ENCODE measurements around the gene TUBGCP6. TPM values are rescaled to one million over a fixed set of nuclear protein-coding genes. Genes with fewer than 3 reads are reported as not detected.

The TUBGCP6 gene
- total RNA-seq, 1 experiment from 2014 or later = 31.0 TPM

DNA sequence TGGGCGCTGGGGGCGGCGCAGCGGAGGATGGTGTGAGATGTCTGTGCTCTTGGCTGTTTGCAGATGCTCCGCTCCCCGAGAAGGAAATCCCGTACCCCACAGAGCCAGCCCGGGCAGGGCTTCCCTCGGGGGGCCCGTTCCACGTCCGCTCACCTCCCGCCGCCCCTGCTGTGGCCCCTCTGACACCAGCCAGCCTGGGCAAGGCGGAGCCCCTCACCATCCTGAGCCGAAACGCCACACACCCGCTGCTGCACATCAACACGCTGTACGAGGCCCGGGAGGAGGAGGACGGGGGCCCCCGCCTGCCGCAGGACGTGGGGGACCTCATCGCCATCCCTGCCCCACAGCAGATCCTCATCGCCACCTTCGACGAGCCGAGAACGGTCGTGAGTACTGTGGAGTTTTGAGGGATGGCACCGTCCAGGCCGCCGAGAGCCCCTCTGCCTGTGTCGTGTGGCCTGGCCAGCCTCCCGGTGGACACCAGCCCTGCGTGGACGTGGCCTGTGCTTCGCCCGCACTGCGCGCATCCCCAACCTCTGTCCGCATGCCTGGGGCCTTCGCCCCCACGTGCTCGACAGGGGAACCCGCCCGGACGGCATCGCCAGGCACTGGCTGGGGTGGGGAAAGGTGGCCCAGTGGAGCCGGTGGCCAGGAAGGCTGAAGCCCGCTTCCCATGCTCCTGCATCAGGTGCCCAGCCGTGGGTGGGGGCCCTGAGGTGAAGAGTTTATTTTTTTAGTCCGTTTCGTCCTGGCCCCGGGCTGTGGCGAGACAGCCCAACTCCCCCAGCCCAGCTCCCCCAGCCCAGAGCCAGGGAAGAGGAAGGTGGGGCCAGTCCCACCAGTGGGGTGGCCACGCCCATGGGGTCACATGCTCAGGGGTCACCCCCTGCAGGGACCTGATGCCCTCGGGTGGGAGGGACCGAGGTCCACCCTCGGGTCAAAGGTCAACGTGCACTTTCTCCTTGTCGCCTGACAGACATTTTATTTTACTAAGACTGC is 65.7 kb downstream of the TUBGCP6 start:
- Histone ChIP-seq H3K4me3 (ENCODE audit: low read depth, low read length, poor library complexity, severe bottlenecking) (no peak overlapping the region), H3K36me3 (ENCODE audit: insufficient read depth, low read length, poor library complexity, severe bottlenecking) (no peaks in the 10 kb centered on the region), H3K27me3 (replicated peaks; ENCODE audit: insufficient read depth, low read depth, low read length, poor library complexity) (no peaks in the 10 kb centered on the region), H3K4me1 (ENCODE audit: insufficient read depth, low read length, poor library complexity, severe bottlenecking) (no peaks in the 10 kb centered on the region), H3K9me3 (ENCODE audit: low read depth, low read length, poor library complexity, severe bottlenecking) (no peaks in the 10 kb centered on the region), H3K27ac (ENCODE audit: low read depth, low read length, poor library complexity, severe bottlenecking) (no peak overlapping the region)
- no peak for TF ChIP-seq EZH2 (IDR thresholded peaks at IDR 0.05; ENCODE audit: borderline replicate concordance, low read depth, low read length, poor library complexity, severe bottlenecking)
- TF ChIP-seq, protein P1, sequence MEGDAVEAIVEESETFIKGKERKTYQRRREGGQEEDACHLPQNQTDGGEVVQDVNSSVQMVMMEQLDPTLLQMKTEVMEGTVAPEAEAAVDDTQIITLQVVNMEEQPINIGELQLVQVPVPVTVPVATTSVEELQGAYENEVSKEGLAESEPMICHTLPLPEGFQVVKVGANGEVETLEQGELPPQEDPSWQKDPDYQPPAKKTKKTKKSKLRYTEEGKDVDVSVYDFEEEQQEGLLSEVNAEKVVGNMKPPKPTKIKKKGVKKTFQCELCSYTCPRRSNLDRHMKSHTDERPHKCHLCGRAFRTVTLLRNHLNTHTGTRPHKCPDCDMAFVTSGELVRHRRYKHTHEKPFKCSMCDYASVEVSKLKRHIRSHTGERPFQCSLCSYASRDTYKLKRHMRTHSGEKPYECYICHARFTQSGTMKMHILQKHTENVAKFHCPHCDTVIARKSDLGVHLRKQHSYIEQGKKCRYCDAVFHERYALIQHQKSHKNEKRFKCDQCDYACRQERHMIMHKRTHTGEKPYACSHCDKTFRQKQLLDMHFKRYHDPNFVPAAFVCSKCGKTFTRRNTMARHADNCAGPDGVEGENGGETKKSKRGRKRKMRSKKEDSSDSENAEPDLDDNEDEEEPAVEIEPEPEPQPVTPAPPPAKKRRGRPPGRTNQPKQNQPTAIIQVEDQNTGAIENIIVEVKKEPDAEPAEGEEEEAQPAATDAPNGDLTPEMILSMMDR (conservative IDR thresholded peaks at IDR 0.05; ENCODE audit: low read depth, low read length) = no peak
- intact Hi-C loops (cut with micrococcal nuclease; ENCODE audit: unreplicated experiment) = no loop called here
- BruUV-seq (replicated peaks) = no TSS peak
- CTCF ChIA-PET = no interaction called here
- POLR2A ChIA-PET (ENCODE audit: low non-redundant PET) = no interaction called here
- no peak for DNase-seq (ENCODE audit: low spot score)

DNA sequence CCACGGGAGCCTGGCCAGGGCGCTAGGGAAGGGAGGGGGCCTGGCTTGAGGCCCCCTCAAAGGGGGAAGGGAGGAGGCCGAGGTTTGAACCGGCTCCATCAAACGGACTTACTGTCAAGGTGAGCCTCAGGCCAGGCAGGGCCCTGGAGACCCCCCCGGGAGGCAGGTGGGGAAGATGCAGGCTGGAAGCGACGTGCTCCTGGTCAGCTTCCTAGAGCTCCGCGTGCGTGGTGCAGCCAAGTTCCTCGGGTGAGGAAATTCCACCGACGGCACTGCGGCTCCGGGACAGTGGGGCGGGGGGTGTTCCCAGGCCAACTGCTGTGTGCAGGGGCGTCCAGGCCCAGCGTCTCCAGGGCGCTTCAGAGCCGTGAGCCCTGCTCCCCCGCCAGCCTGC is 66.4 kb downstream of the TUBGCP6 start:
- ChIA-PET CTCF (interaction anchor here (0.5 kb wide), 1 partner anchor 30 kb away, joined by 3 read pairs; no protein-coding TSS in a partner anchor), POLR2A (ENCODE audit: low non-redundant PET) (no interaction called here)
- DNase-seq (ENCODE audit: low spot score) = no peak
- Histone ChIP-seq H3K4me1 (ENCODE audit: insufficient read depth, low read length, poor library complexity, severe bottlenecking) (no peaks in the 10 kb centered on the region), H3K27ac (ENCODE audit: low read depth, low read length, poor library complexity, severe bottlenecking) (no peak overlapping the region), H3K9me3 (ENCODE audit: low read depth, low read length, poor library complexity, severe bottlenecking) (no peaks in the 10 kb centered on the region), H3K4me3 (ENCODE audit: low read depth, low read length, poor library complexity, severe bottlenecking) (no peak overlapping the region), H3K27me3 (replicated peaks; ENCODE audit: insufficient read depth, low read depth, low read length, poor library complexity) (no peaks in the 10 kb centered on the region), H3K36me3 (ENCODE audit: insufficient read depth, low read length, poor library complexity, severe bottlenecking) (no peaks in the 10 kb centered on the region)
- TF ChIP-seq EZH2 (IDR thresholded peaks at IDR 0.05; ENCODE audit: borderline replicate concordance, low read depth, low read length, poor library complexity, severe bottlenecking) = no peak
- TF ChIP-seq, protein P1 (conservative IDR thresholded peaks at IDR 0.05; ENCODE audit: low read depth, low read length) = no peak
- intact Hi-C loops (cut with micrococcal nuclease; ENCODE audit: unreplicated experiment) = no loop called here
- no TSS peak for BruUV-seq (replicated peaks)

DNA sequence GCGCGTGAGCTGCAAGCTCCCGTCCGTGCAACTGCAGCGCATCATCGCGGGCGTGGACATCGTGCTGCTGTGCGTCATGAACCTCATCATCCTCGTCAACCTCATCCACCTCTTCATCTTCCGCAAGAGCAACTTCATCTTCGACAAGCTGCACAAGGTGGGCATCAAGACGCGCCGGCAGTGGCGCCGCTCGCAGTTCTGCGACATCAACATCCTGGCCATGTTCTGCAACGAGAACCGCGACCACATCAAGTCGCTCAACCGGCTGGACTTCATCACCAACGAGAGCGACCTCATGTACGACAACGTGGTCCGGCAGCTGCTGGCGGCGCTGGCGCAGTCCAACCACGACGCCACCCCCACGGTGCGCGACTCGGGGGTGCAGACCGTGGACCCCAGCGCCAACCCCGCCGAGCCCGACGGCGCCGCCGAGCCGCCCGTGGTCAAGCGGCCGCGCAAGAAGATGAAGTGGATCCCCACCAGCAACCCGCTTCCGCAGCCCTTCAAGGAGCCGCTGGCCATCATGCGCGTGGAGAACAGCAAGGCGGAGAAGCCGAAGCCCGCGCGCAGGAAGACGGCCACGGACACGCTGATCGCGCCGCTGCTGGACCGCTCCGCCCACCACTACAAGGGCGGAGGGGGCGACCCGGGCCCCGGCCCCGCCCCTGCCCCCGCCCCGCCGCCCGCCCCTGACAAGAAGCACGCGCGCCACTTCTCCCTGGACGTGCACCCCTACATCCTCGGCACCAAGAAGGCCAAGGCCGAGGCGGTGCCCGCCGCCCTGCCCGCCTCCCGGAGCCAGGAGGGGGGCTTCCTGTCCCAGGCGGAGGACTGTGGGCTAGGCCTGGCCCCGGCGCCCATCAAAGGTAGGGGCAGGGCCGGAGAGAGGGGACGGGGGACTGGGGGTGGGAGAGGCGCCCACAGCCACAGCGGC is 67.0 kb downstream of the TUBGCP6 start:
- no peaks in the 10 kb centered on the region for H3K27me3 ChIP-seq (replicated peaks; ENCODE audit: insufficient read depth, low read depth, low read length, poor library complexity)
- no peak overlapping the region for H3K4me3 ChIP-seq (ENCODE audit: low read depth, low read length, poor library complexity, severe bottlenecking)
- CTCF ChIA-PET = interaction anchor here (0.5 kb wide), 1 partner anchor 29 kb away, joined by 3 read pairs; no protein-coding TSS in a partner anchor
- no peak for TF ChIP-seq EZH2 (IDR thresholded peaks at IDR 0.05; ENCODE audit: borderline replicate concordance, low read depth, low read length, poor library complexity, severe bottlenecking)
- TF ChIP-seq, protein P1 (conservative IDR thresholded peaks at IDR 0.05; ENCODE audit: low read depth, low read length) = no peak
- no peaks in the 10 kb centered on the region for H3K36me3 ChIP-seq (ENCODE audit: insufficient read depth, low read length, poor library complexity, severe bottlenecking)
- no peak overlapping the region for H3K27ac ChIP-seq (ENCODE audit: low read depth, low read length, poor library complexity, severe bottlenecking)
- DNase-seq (ENCODE audit: low spot score) = no peak
- intact Hi-C loops (cut with micrococcal nuclease; ENCODE audit: unreplicated experiment) = no loop called here
- H3K9me3 ChIP-seq (ENCODE audit: low read depth, low read length, poor library complexity, severe bottlenecking) = no peaks in the 10 kb centered on the region
- no TSS peak for BruUV-seq (replicated peaks)
- POLR2A ChIA-PET (ENCODE audit: low non-redundant PET) = no interaction called here
- no peaks in the 10 kb centered on the region for H3K4me1 ChIP-seq (ENCODE audit: insufficient read depth, low read length, poor library complexity, severe bottlenecking)

Measured in A673 (cell line).